Prostate gland (tissue), 2 donors: Measurements from ENCODE around the gene CNMD. TPM values are rescaled to one million over a fixed set of nuclear protein-coding genes. Genes with fewer than 3 reads are reported as not detected.

Experiments used
- DNase-seq: peaks from one replicate; pipeline ENCODE4 v3.0.0-alpha.2; 2019; ENCODE audit warnings: low spot score
- H3K27ac ChIP-seq, 2 donors: fragments of 200-600 bp; sonication (generic); 2 replicates each; pipeline ENCODE4 v1.5.1; 2017 to 2019
- H3K27me3 ChIP-seq: fragments of 200-600 bp; sonication (generic); replicated peaks from 2 replicates; pipeline ENCODE4 v1.5.1; 2019; ENCODE audit not compliant: insufficient read depth
- H3K36me3 ChIP-seq, 2 donors: fragments of 200-600 bp; sonication (generic); 1 replicate in 1 of 2; 2 replicates in 1 of 2; pipeline versions ENCODE4 v1.5.1 to v1.8.1; 2017 to 2019
- H3K4me1 ChIP-seq: fragments of 200-600 bp; sonication (generic); replicated peaks from 2 replicates; pipeline ENCODE4 v1.5.1; 2019
- H3K4me3 ChIP-seq, 2 donors: fragments of 200-600 bp; sonication (generic); 2 replicates each; pipeline ENCODE4 v1.5.1; 2017 to 2019
- H3K9me3 ChIP-seq: fragments of 200-600 bp; sonication (generic); 2 replicates; pipeline ENCODE4 v1.5.1; 2017
- CTCF ChIP-seq, 4 experiments: fragments of 200-600 bp in 2 of 4; fragments of 450-650 bp in 2 of 4; sonication (generic) in 2 of 4; IDR thresholded peaks; 1 replicate in 3 of 4; 2 replicates in 1 of 4; pipeline ENCODE4 v1.5.1; 2016 to 2019; ENCODE audit warnings: antibody characterized with exemption in 4 of 4, mild to moderate bottlenecking in 2 of 4, moderate library complexity in 2 of 4
- POLR2A ChIP-seq: fragments of 450-650 bp; IDR thresholded peaks from one replicate; pipeline ENCODE4 v1.6.1; 2016; ENCODE audit warnings: antibody characterized with exemption, mild to moderate bottlenecking
- POLR2AphosphoS5 ChIP-seq: sonication (generic); formaldehyde crosslinking; IDR thresholded peaks from one replicate; pipeline ENCODE4 v1.6.1; 2017; ENCODE audit warnings: antibody characterized with exemption
- WGBS: methylation state at CpG from one replicate; pipeline ENCODE4 v1.1.5; 2018; 5-methylcytosine and 5-hydroxymethylcytosine counted together
- intact Hi-C: fragments of 100-400 bp; cut with DNase I; formaldehyde crosslinking; loops from one replicate; pipeline ENCODE4 v1.14.2; 2022
- total RNA-seq, 2 donors: library from RNA; depleted of rRNA; stranded (reverse); fragments of >200 nt; gene quantifications; one replicate each; pipeline ENCODE4 v1.1.0, GENCODE V29; 2016

CNMD gene
- total RNA-seq, 2 donors from 2014 or later: 5.6 TPM; not detected in 1

- WGBS: 88% methylated on average over 11 of the region's 11 CpGs
- H3K4me3 ChIP-seq: no peak overlapping the region
- intact Hi-C loops: no loop called here
- H3K4me1 ChIP-seq: peaks cover 2% of the 10 kb centered on the region
- H3K9me3 ChIP-seq: no peaks in the 10 kb centered on the region
- TF ChIP-seq POLR2A (no peak), POLR2AphosphoS5 (no peak), CTCF (IDR thresholded peaks at IDR 0.05) (no peak)
- H3K36me3 ChIP-seq: no peaks in the 10 kb centered on the region
- no peak for DNase-seq
- no peak overlapping the region for H3K27ac ChIP-seq
- H3K27me3 ChIP-seq: no peaks in the 10 kb centered on the region
Measured at GRCh38 chr13:52765611-52766390, 26.2 kb upstream of the CNMD start.

GRCh38 chr13:52760077-52760476, 20.5 kb upstream of the CNMD start:
- no peaks in the 10 kb centered on the region for H3K27me3 ChIP-seq
- 16% methylated on average over 2 of the region's 2 CpGs for WGBS
- intact Hi-C loops: no loop called here

GRCh38 chr13:52758114-52758513, 18.5 kb upstream of the CNMD start:
- no peak overlapping the region for H3K4me3 ChIP-seq
- TF ChIP-seq CTCF (IDR thresholded peaks at IDR 0.05) (no peak), POLR2A (no peak), POLR2AphosphoS5 (peak; percentile 46)
- intact Hi-C loops: no loop called here
- no peaks in the 10 kb centered on the region for H3K36me3 ChIP-seq
- no peak overlapping the region for H3K27ac ChIP-seq
- no peaks in the 10 kb centered on the region for H3K27me3 ChIP-seq
- WGBS: 34% methylated on average over 3 of the region's 3 CpGs
- DNase-seq: peak; percentile 14
- H3K9me3 ChIP-seq: no peaks in the 10 kb centered on the region
- H3K4me1 ChIP-seq: peaks cover 7% of the 10 kb centered on the region

More at GRCh38 chr13:52760077-52760476, 20.5 kb upstream of the CNMD start:
- no peak overlapping the region for H3K4me3 ChIP-seq
- peaks cover 7% of the 10 kb centered on the region for H3K4me1 ChIP-seq
- H3K27ac ChIP-seq: peak overlapping the region; percentile 38 to 53
- peak; percentile 16 for DNase-seq
- TF ChIP-seq CTCF (IDR thresholded peaks at IDR 0.05): no peak
- TF ChIP-seq POLR2AphosphoS5: peak; percentile 71
- H3K9me3 ChIP-seq: no peaks in the 10 kb centered on the region
- H3K36me3 ChIP-seq: no peaks in the 10 kb centered on the region

GRCh38 chr13:52751196-52751595, 11.6 kb upstream of the CNMD start:
- H3K27ac ChIP-seq: no peak overlapping the region
- DNase-seq: no peak
- intact Hi-C loops: no loop called here
- H3K27me3 ChIP-seq: no peaks in the 10 kb centered on the region
- WGBS: 75% methylated on average over 5 of the region's 5 CpGs
- no peaks in the 10 kb centered on the region for H3K9me3 ChIP-seq
- H3K4me3 ChIP-seq: no peak overlapping the region
- no peaks in the 10 kb centered on the region for H3K4me1 ChIP-seq
- no peaks in the 10 kb centered on the region for H3K36me3 ChIP-seq
- TF ChIP-seq CTCF (IDR thresholded peaks at IDR 0.05): no peak
- no peak for TF ChIP-seq POLR2AphosphoS5
- no peak for TF ChIP-seq POLR2A

GRCh38 chr13:52750713-52751112, 11.1 kb upstream of the CNMD start:
- H3K4me1 ChIP-seq: no peaks in the 10 kb centered on the region
- no peaks in the 10 kb centered on the region for H3K27me3 ChIP-seq
- intact Hi-C loops: no loop called here
- no peak overlapping the region for H3K27ac ChIP-seq
- no peak overlapping the region for H3K4me3 ChIP-seq
- no peaks in the 10 kb centered on the region for H3K36me3 ChIP-seq
- TF ChIP-seq POLR2A: no peak
- no peak for TF ChIP-seq CTCF (IDR thresholded peaks at IDR 0.05)
- no peaks in the 10 kb centered on the region for H3K9me3 ChIP-seq
- 15% methylated on average over 1 of the region's 1 CpG for WGBS
- DNase-seq: no peak
